ENCODE results near the gene ACACA. TPM values are rescaled to one million over a fixed set of nuclear protein-coding genes. Genes with fewer than 3 reads are reported as not detected.
A peak's percentile ranks its signal among the peaks of the same experiment; 100 is the strongest.

The ACACA gene
- total and polyA plus RNA-seq, 2 experiments from 2014 or later: 59.6 to 164 TPM

DNA sequence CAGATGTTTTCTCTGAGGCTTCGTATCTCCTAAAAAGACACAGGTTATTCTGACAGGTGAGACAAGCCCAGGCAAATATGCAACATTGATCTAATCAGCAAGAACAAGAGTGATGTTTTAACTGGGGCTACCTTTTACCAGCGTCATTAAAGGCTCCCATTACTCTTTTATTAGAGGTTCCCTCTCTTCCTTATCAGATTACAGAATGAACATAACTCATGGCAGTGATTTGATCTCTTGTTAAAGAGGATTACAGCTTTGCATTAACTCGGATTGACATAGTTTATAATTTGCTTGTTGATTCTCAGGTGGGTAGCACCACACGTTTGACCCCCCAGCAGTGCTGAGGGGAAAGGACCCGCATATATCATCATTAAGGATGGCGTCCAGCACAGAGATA is 367.4 kb downstream of the ACACA start:
- DNase-seq (ENCODE audit: low spot score) (no peak), ATAC-seq (no peak)
- no peaks in the 10 kb centered on the region for H3F3A ChIP-seq (replicated peaks; ENCODE audit: low read depth)
- peaks cover 17% of the 10 kb centered on the region for H3K4me1 Mint-ChIP-seq
- no peaks in the 10 kb centered on the region for H3K36me3 ChIP-seq (ENCODE audit: insufficient read depth)
- H3K27ac ChIP-seq (ENCODE audit: low read depth): peak overlapping the region; percentile 34
- no peak overlapping the region for H3K4me3 Mint-ChIP-seq
- TF ChIP-seq ZNF331 (CRISPR knock-in tag; IDR thresholded peaks at IDR 0.05; ENCODE audit: low read depth): no peak
- TF ChIP-seq REST (IDR thresholded peaks at IDR 0.05; ENCODE audit: unreplicated experiment): no peak
- no peak for TF ChIP-seq EZH2 (IDR thresholded peaks at IDR 0.05; ENCODE audit: low read depth, unreplicated experiment)
- no peak for TF ChIP-seq STAT1 (IDR thresholded peaks at IDR 0.05; ENCODE audit: unreplicated experiment)
- no peak for TF ChIP-seq ZNF462 (CRISPR knock-in tag; IDR thresholded peaks at IDR 0.05)
- TF ChIP-seq, protein P1, sequence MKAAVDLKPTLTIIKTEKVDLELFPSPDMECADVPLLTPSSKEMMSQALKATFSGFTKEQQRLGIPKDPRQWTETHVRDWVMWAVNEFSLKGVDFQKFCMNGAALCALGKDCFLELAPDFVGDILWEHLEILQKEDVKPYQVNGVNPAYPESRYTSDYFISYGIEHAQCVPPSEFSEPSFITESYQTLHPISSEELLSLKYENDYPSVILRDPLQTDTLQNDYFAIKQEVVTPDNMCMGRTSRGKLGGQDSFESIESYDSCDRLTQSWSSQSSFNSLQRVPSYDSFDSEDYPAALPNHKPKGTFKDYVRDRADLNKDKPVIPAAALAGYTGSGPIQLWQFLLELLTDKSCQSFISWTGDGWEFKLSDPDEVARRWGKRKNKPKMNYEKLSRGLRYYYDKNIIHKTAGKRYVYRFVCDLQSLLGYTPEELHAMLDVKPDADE (IDR thresholded peaks at IDR 0.05): no peak
- TF ChIP-seq CREB1 (CRISPR knock-in tag; IDR thresholded peaks at IDR 0.05; ENCODE audit: low read depth): no peak
- no peak for TF ChIP-seq ZNF114 (CRISPR knock-in tag; IDR thresholded peaks at IDR 0.05)
- TF ChIP-seq JUNB (IDR thresholded peaks at IDR 0.05; ENCODE audit: unreplicated experiment): no peak
- TF ChIP-seq EZH2phosphoT487 (IDR thresholded peaks at IDR 0.05; ENCODE audit: unreplicated experiment): no peak
- TF ChIP-seq, protein P2, sequence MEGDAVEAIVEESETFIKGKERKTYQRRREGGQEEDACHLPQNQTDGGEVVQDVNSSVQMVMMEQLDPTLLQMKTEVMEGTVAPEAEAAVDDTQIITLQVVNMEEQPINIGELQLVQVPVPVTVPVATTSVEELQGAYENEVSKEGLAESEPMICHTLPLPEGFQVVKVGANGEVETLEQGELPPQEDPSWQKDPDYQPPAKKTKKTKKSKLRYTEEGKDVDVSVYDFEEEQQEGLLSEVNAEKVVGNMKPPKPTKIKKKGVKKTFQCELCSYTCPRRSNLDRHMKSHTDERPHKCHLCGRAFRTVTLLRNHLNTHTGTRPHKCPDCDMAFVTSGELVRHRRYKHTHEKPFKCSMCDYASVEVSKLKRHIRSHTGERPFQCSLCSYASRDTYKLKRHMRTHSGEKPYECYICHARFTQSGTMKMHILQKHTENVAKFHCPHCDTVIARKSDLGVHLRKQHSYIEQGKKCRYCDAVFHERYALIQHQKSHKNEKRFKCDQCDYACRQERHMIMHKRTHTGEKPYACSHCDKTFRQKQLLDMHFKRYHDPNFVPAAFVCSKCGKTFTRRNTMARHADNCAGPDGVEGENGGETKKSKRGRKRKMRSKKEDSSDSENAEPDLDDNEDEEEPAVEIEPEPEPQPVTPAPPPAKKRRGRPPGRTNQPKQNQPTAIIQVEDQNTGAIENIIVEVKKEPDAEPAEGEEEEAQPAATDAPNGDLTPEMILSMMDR (conservative IDR thresholded peaks at IDR 0.05; ENCODE audit: low read depth in 2 of 2): no peak
- no peak overlapping the region for H3K4me2 ChIP-seq
- peaks cover 8% of the 10 kb centered on the region for H3K36me3 Mint-ChIP-seq (ENCODE audit: low read depth)
- H3K4me3 ChIP-seq: no peak overlapping the region
- no peaks in the 10 kb centered on the region for H3K27me3 ChIP-seq (ENCODE audit: insufficient read depth)
- peaks cover 4% of the 10 kb centered on the region for H3K27me3 Mint-ChIP-seq (ENCODE audit: insufficient read depth, low read depth, poor library complexity)
- H3K9me3 Mint-ChIP-seq: no peaks in the 10 kb centered on the region
- H3K4me1 ChIP-seq (ENCODE audit: insufficient read depth): peaks cover 18% of the 10 kb centered on the region; the same call in 1 of the 2 replicates
- peaks cover 2% of the 10 kb centered on the region; the same call in 1 of the 2 replicates for H4K20me1 ChIP-seq (replicated peaks; ENCODE audit: insufficient read depth)
- no peaks in the 10 kb centered on the region for H3K79me2 ChIP-seq (replicated peaks; ENCODE audit: insufficient read depth)
- no peak overlapping the region for H3K27ac Mint-ChIP-seq
- H3K9me2 ChIP-seq (ENCODE audit: insufficient read depth): no peaks in the 10 kb centered on the region
- no peak overlapping the region for H2AFZ ChIP-seq

Data from GM23338 (cell line).